ENCODE data around the gene RAB18. TPM values are rescaled to one million over a fixed set of nuclear protein-coding genes. Genes with fewer than 3 reads are reported as not detected.

The RAB18 gene
- total and polyA plus RNA-seq, 2 of the 8 experiments (the other 6 are each of a cell fraction or from before 2014, with no cell fraction given): 14.7 to 69.7 TPM

DNA sequence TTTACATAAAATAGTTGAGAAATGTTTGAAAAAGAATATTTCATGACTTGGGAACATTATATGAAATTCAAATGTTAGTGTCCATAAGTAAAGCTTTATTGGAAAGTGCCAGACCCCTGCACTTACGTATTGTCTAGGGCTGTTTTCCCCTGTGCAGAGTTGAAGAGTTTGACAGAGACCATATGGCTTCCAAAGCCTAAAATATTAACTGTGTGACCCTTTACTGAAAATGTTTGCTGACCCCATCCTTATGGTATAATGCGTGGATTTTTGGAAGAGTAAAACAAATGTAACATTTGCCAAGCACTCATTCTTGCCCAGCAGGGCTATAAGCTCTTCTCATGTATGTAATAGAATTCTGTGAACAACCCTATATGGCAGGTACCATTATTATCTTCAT, 40.1 kb upstream of the RAB18 start:
- Histone ChIP-seq H4K5ac (ENCODE audit: insufficient read length, low read depth, low read length) (no peak overlapping the region), H4K8ac (ENCODE audit: extremely low read depth, insufficient read depth, low read length) (no peak overlapping the region), H3K23me2 (ENCODE audit: low read depth, low read length) (no peaks in the 10 kb centered on the region), H2BK15ac (ENCODE audit: low read length) (no peak overlapping the region), H2AK5ac (ENCODE audit: low read depth, low read length) (no peak overlapping the region), H3K79me2 (ENCODE audit: control insufficient read depth in 1 of 2, insufficient read depth in 2 of 2, low read length in 2 of 2) (no peaks in the 10 kb centered on the region), H2BK20ac (ENCODE audit: low read length) (no peak overlapping the region), H2AFZ (ENCODE audit: low read length) (no peak overlapping the region), H3K4me3 (ENCODE audit: extremely low read depth in 1 of 4, insufficient read depth in 2 of 4, low read depth in 3 of 4, low read length in 4 of 4) (no peak overlapping the region), H3K18ac (ENCODE audit: extremely low read depth, low read length) (no peak overlapping the region), H2BK12ac (ENCODE audit: low read depth, low read length) (no peak overlapping the region), H3K14ac (ENCODE audit: insufficient read length) (no peak overlapping the region), H3K36me3 (ENCODE audit: control insufficient read depth in 2 of 4, insufficient read depth in 4 of 4, low read length in 3 of 4) (no peaks in the 10 kb centered on the region), H3K27me3 (replicated peaks in 1 of 4; ENCODE audit: control insufficient read depth in 3 of 4, extremely low read depth in 1 of 4, insufficient read depth in 3 of 4, low read length in 3 of 4) (no peaks in the 10 kb centered on the region), H3K56ac (replicated peaks; ENCODE audit: insufficient read length, low read depth, low read length) (no peak overlapping the region), H3K9ac (replicated peaks in 1 of 4; ENCODE audit: extremely low read depth in 1 of 4, low read depth in 3 of 4, low read length in 3 of 4) (no peak overlapping the region), H2BK120ac (replicated peaks; ENCODE audit: low read depth, low read length) (no peak overlapping the region), H4K20me1 (replicated peaks in 1 of 2; ENCODE audit: control insufficient read depth in 1 of 2, insufficient read depth in 2 of 2, low read length in 2 of 2) (no peaks in the 10 kb centered on the region), H4K91ac (replicated peaks; ENCODE audit: insufficient read length, low read length) (no peak overlapping the region), H3K4me2 (ENCODE audit: insufficient read depth in 1 of 2, low read depth in 2 of 2, low read length in 2 of 2) (no peak overlapping the region), H3K9me3 (ENCODE audit: insufficient read depth in 2 of 2, low read depth in 1 of 2, low read length in 1 of 2) (no peaks in the 10 kb centered on the region), H3K4me1 (replicated peaks in 1 of 4; ENCODE audit: control insufficient read depth in 3 of 4, insufficient read depth in 4 of 4, low read length in 3 of 4) (peaks cover 0 to 2% (median 0%) of the 10 kb centered on the region in 4 experiments; a peak in 1 of 7 replicates), H3K79me1 (ENCODE audit: low read depth, low read length) (no peaks in the 10 kb centered on the region), H2BK5ac (ENCODE audit: low read depth, low read length) (no peak overlapping the region), H3K4ac (replicated peaks; ENCODE audit: insufficient read length, low read depth, low read length) (no peak overlapping the region), H3K23ac (ENCODE audit: insufficient read length) (no peak overlapping the region), H3K27ac (ENCODE audit: low read depth, low read length) (no peak overlapping the region)
- DNase-seq (ENCODE audit: low read depth in 1 of 2, low spot score in 2 of 2): no peak
- CTCF ChIA-PET (ENCODE audit: partially characterized antibody): interaction anchor here (0.7 to 0.9 kb wide), 2 partner anchors 36 to 191 kb away, joined by 3 read pairs; no protein-coding TSS in a partner anchor
- POLR2A ChIA-PET (ENCODE audit: partially characterized antibody): interaction anchor here (1.3 kb wide), 1 partner anchor 41 kb away, joined by 3 read pairs; the partner anchor contains the start of gene RAB18
- 46% methylated on average over 2 of the region's 2 CpGs; no CpG with 5 or more reads in 1 of the 2 experiments for WGBS, 2 experiments (ENCODE audit: extremely low coverage in 1 of 2, insufficient coverage in 1 of 2, insufficient read length in 1 of 2, insufficient replicate concordance in 2 of 2, low coverage in 1 of 2, low lambda C conversion rate in 2 of 2, missing lambda C conversion rate in 1 of 2)
- FAIRE-seq: no peak
- TF ChIP-seq CTBP2 (IDR thresholded peaks at IDR 0.05; ENCODE audit: borderline replicate concordance, insufficient read depth, insufficient read length, low read length) (no peak), CHD2 (IDR thresholded peaks at IDR 0.05; ENCODE audit: low read length) (no peak), SRF (IDR thresholded peaks at IDR 0.05; ENCODE audit: low read depth, low read length) (no peak), YY1 (IDR thresholded peaks at IDR 0.05; ENCODE audit: low read depth, low read length) (no peak), HDAC6 (IDR thresholded peaks at IDR 0.05; ENCODE audit: low read depth, low read length) (no peak), RFX5 (IDR thresholded peaks at IDR 0.05; ENCODE audit: borderline replicate concordance, low read depth, low read length) (no peak)
- TF ChIP-seq, protein P1, sequence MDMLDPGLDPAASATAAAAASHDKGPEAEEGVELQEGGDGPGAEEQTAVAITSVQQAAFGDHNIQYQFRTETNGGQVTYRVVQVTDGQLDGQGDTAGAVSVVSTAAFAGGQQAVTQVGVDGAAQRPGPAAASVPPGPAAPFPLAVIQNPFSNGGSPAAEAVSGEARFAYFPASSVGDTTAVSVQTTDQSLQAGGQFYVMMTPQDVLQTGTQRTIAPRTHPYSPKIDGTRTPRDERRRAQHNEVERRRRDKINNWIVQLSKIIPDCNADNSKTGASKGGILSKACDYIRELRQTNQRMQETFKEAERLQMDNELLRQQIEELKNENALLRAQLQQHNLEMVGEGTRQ (IDR thresholded peaks at IDR 0.05; ENCODE audit: low read length): no peak
